HepG2 (cell line): ENCODE results near the gene APOL4. TPM values are rescaled to one million over a fixed set of nuclear protein-coding genes. Genes with fewer than 3 reads are reported as not detected.

Source experiments
- ARNT ChIP-seq: fragments of 450-650 bp; IDR thresholded peaks from 2 replicates; pipeline ENCODE4 v1.6.1; 2017
- DNMT1 ChIP-seq: sonication (generic); formaldehyde crosslinking; IDR thresholded peaks from 2 replicates; pipeline ENCODE4 v1.5.1; 2020; ENCODE audit warnings: mild to moderate bottlenecking, missing genetic modification reagents
- EED ChIP-seq: sonication (generic); formaldehyde crosslinking; IDR thresholded peaks from 2 replicates; pipeline ENCODE4 v1.5.0; 2020; ENCODE audit warnings: mild to moderate bottlenecking, missing genetic modification reagents
- GFI1 ChIP-seq: sonication (generic); formaldehyde crosslinking; IDR thresholded peaks from 2 replicates; pipeline ENCODE4 v1.5.0; 2020; ENCODE audit warnings: missing genetic modification reagents, mild to moderate bottlenecking, borderline replicate concordance
- GTF3A ChIP-seq: sonication (generic); formaldehyde crosslinking; conservative IDR thresholded peaks from 2 replicates; pipeline ENCODE4 v1.4.0; 2020; ENCODE audit warnings: mild to moderate bottlenecking, missing genetic modification reagents
- HDAC6 ChIP-seq: fragments of 200-600 bp; sonication (generic); IDR thresholded peaks from 2 replicates; pipeline ENCODE4 v1.7.0; 2017; ENCODE audit warnings: mild to moderate bottlenecking, antibody characterized with exemption, low read length, low read depth
- LCORL ChIP-seq, 2 experiments: fragments of 450-650 bp in 1 of 2; sonication (generic) in 1 of 2; formaldehyde crosslinking in 1 of 2; IDR thresholded peaks; 2 replicates each; pipeline versions ENCODE4 v1.5.0 to v1.6.1; 2017 to 2020; ENCODE audit warnings: antibody characterized with exemption in 1 of 2, missing genetic modification reagents in 1 of 2
- MIER3 ChIP-seq: IDR thresholded peaks from 2 replicates; pipeline ENCODE4 v1.6.1; 2016; ENCODE audit warnings: missing compliant biosample characterization, borderline replicate concordance
- NCOA5 ChIP-seq: sonication (generic); formaldehyde crosslinking; IDR thresholded peaks from 2 replicates; pipeline ENCODE4 v1.4.0; 2020; ENCODE audit warnings: missing genetic modification reagents
- PHF8 ChIP-seq: sonication (generic); formaldehyde crosslinking; IDR thresholded peaks from 2 replicates; pipeline ENCODE4 v1.5.0; 2020; ENCODE audit warnings: missing genetic modification reagents
- PPARG ChIP-seq: conservative IDR thresholded peaks from 2 replicates; pipeline ENCODE4 v1.6.1; 2016; ENCODE audit warnings: missing biosample characterization, missing genetic modification reagents
- RARG ChIP-seq: sonication (generic); formaldehyde crosslinking; IDR thresholded peaks from 2 replicates; pipeline ENCODE4 v1.4.0; 2020; ENCODE audit warnings: low read depth, mild to moderate bottlenecking, missing genetic modification reagents
- RXRA ChIP-seq: sonication (generic); formaldehyde crosslinking; IDR thresholded peaks from 2 replicates; pipeline ENCODE4 v1.5.1; 2020; ENCODE audit warnings: missing genetic modification reagents
- SALL1 ChIP-seq: sonication (generic); formaldehyde crosslinking; IDR thresholded peaks from 2 replicates; pipeline ENCODE4 v1.8.0; 2022; ENCODE audit warnings: mild to moderate bottlenecking, missing genetic modification reagents
- XRCC5 ChIP-seq: fragments of 200-400 bp; formaldehyde crosslinking; optimal IDR thresholded peaks from 2 replicates; pipeline ENCODE3; 2017; ENCODE audit warnings: mild to moderate bottlenecking, low read length
- ZNF550 ChIP-seq: sonication (generic); formaldehyde crosslinking; IDR thresholded peaks from 2 replicates; pipeline ENCODE4 v1.4.0; 2020; ENCODE audit warnings: mild to moderate bottlenecking, missing genetic modification reagents, borderline replicate concordance
- ZNF687 ChIP-seq: sonication (generic); formaldehyde crosslinking; IDR thresholded peaks from 2 replicates; pipeline ENCODE4 v1.5.1; 2020; ENCODE audit warnings: mild to moderate bottlenecking, missing genetic modification reagents, moderate library complexity
- ZNF777 ChIP-seq: sonication (generic); formaldehyde crosslinking; IDR thresholded peaks from 2 replicates; pipeline ENCODE4 v1.4.0; 2020; ENCODE audit warnings: missing genetic modification reagents
- ZXDC ChIP-seq: sonication (generic); formaldehyde crosslinking; IDR thresholded peaks from 2 replicates; pipeline ENCODE4 v1.5.0; 2020; ENCODE audit warnings: mild to moderate bottlenecking, missing genetic modification reagents
- polyA plus RNA-seq, 8 experiments: library from polyadenylated mRNA; depleted of rRNA in 3 of 8; stranded (reverse) in 7 of 8; unstranded in 1 of 8; fragments of >200 nt; fragmentation: Illumina TruSeq in 4 of 8; extraction: Trizol in 4 of 8; gene quantifications; 2 replicates each; pipeline versions ENCODE4 v1.2.1 to v1.2.3, GENCODE V29; 2011 to 2016; ENCODE audit warnings: low read depth in 4 of 8, missing spikeins in 1 of 8, mixed read lengths in 1 of 8; ENCODE audit not compliant: insufficient read depth in 1 of 8
- total RNA-seq, 5 experiments: library from RNA; depleted of rRNA; stranded (reverse); fragments of >200 nt; fragmentation: Illumina TruSeq; extraction: Trizol; gene quantifications; 2 replicates each; pipeline ENCODE4 v1.2.3, GENCODE V29; 2016; ENCODE audit warnings: low read depth in 1 of 5
- TF ChIP-seq, protein P1 (sequence below): sonication (generic); formaldehyde crosslinking; IDR thresholded peaks from 2 replicates; pipeline ENCODE4 v1.4.0; 2020; ENCODE audit warnings: missing genetic modification reagents, mild to moderate bottlenecking, borderline replicate concordance
- TF ChIP-seq, protein P2 (sequence below): sonication (generic); formaldehyde crosslinking; IDR thresholded peaks from 2 replicates; pipeline ENCODE4 v1.8.1; 2023; ENCODE audit warnings: mild to moderate bottlenecking, moderate library complexity, missing genetic modification reagents

APOL4 gene
- total and polyA plus RNA-seq, 2 of the 13 experiments (the other 11 are each of a cell fraction or from before 2014, with no cell fraction given) = 0.77 to 2.8 TPM

GRCh38 chr22:36239401-36240171 is 38.0 kb upstream of the APOL4 start, which contains the start of gene APOL2 (continued):
- peak; percentile 96 for TF ChIP-seq ZNF687
- TF ChIP-seq RARG (CRISPR knock-in tag) = no peak
- TF ChIP-seq, protein P1, sequence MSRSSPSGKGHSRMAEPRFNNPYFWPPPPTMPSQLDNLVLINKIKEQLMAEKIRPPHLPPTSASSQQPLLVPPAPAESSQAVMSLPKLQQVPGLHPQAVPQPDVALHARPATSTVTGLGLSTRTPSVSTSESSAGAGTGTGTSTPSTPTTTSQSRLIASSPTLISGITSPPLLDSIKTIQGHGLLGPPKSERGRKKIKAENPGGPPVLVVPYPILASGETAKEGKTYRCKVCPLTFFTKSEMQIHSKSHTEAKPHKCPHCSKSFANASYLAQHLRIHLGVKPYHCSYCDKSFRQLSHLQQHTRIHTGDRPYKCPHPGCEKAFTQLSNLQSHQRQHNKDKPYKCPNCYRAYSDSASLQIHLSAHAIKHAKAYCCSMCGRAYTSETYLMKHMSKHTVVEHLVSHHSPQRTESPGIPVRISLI (CRISPR knock-in tag) = no peak
- TF ChIP-seq HDAC6 = no peak
- TF ChIP-seq, protein P2, sequence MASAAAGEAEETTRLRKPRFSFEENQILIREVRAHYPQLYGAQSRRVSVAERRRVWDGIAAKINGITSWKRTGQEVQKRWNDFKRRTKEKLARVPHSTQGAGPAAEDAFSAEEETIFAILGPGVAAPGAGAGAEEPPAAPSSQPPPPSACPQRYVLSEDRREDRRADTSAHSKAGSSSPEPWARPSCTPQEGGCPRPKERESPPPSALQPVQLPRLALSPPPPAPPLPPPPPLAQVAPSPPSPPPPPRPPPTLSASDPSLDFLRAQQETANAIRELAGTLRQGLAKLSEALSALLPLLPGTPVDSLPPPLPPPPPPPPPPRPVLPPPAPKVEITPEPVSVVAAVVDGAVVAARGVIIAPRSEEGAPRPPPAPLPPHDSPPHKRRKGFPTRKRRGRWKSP = peak; percentile 69; the same call in 1 of the 2 replicates
- no peak for TF ChIP-seq ZXDC (CRISPR knock-in tag)
- TF ChIP-seq LCORL (IDR thresholded peaks at IDR 0.05) = no peak
- TF ChIP-seq LCORL (CRISPR knock-in tag; IDR thresholded peaks at IDR 0.05) = no peak; the same call in 1 of the 2 replicates
- 0 out of 2 replicates have a peak, but pooled peaks have one; percentile 42 for TF ChIP-seq PHF8 (CRISPR knock-in tag)
- TF ChIP-seq EED = no peak
- TF ChIP-seq ZNF550 = no peak
- peak; percentile 52; the same call in 1 of the 2 replicates for TF ChIP-seq MIER3 (CRISPR knock-in tag)
- TF ChIP-seq RXRA (CRISPR knock-in tag) = peak; percentile 51; the same call in 1 of the 2 replicates
- peak; percentile 95 for TF ChIP-seq XRCC5
- no peak for TF ChIP-seq NCOA5
- TF ChIP-seq SALL1 = peak; percentile 82
- TF ChIP-seq PPARG (CRISPR knock-in tag) = 0 out of 2 replicates have a peak, but pooled peaks have one; percentile 37
- no peak for TF ChIP-seq GFI1 (CRISPR knock-in tag)
- no peak for TF ChIP-seq ZNF777 (CRISPR knock-in tag)
- TF ChIP-seq ARNT = no peak
- TF ChIP-seq DNMT1 (CRISPR knock-in tag) = no peak
- no peak for TF ChIP-seq GTF3A (CRISPR knock-in tag)
